Measurements from ENCODE around the gene COA3. TPM values are rescaled to one million over a fixed set of nuclear protein-coding genes. Genes with fewer than 3 reads are reported as not detected.

COA3 gene, protein sequence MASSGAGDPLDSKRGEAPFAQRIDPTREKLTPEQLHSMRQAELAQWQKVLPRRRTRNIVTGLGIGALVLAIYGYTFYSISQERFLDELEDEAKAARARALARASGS
- 100 to 1,000 TPM; 150 to 167 (median 159) TPM for polyA plus RNA-seq (ENCODE audit: insufficient read length in 3 of 3)
- long read RNA-seq, donor 1, transcript COA3-201 (2 exons, 771 nt) = major isoform, 114 of 114 reads
- long read RNA-seq, donor 1, partial matches to known transcripts = 0 of 114 reads
- long read RNA-seq, donor 1, other reads (novel, unspliced or antisense) = 0 of 114 reads
- long read RNA-seq, donor 2, transcript COA3-201 (2 exons, 771 nt) = major isoform, 80 of 90 reads
- long read RNA-seq, donor 2, partial matches to known transcripts = 10 of 90 reads
- long read RNA-seq, donor 2, other reads (novel, unspliced or antisense) = 0 of 90 reads
- long read RNA-seq, donor 3, transcript COA3-201 (2 exons, 771 nt) = major isoform, 151 of 151 reads
- long read RNA-seq, donor 3, partial matches to known transcripts = 0 of 151 reads
- long read RNA-seq, donor 3, other reads (novel, unspliced or antisense) = 0 of 151 reads
- long read RNA-seq, donor 4, transcript COA3-201 (2 exons, 771 nt) = major isoform, 97 of 107 reads
- long read RNA-seq, donor 4, partial matches to known transcripts = 10 of 107 reads
- long read RNA-seq, donor 4, other reads (novel, unspliced or antisense) = 0 of 107 reads
- long read RNA-seq, donor 5 = 0 reads
- long read RNA-seq, donor 6, transcript COA3-201 (2 exons, 771 nt) = major isoform, 114 of 114 reads
- long read RNA-seq, donor 6, partial matches to known transcripts = 0 of 114 reads
- long read RNA-seq, donor 6, other reads (novel, unspliced or antisense) = 0 of 114 reads
- long read RNA-seq, donor 7, transcript COA3-201 (2 exons, 771 nt) = major isoform, 145 of 165 reads
- long read RNA-seq, donor 7, partial matches to known transcripts = 20 of 165 reads
- long read RNA-seq, donor 7, other reads (novel, unspliced or antisense) = 0 of 165 reads
- long read RNA-seq, donor 8 = 0 reads
- long read RNA-seq, donor 9, transcript COA3-201 (2 exons, 771 nt) = major isoform, 118 of 118 reads
- long read RNA-seq, donor 9, partial matches to known transcripts = 0 of 118 reads
- long read RNA-seq, donor 9, other reads (novel, unspliced or antisense) = 0 of 118 reads
- long read RNA-seq, donor 10, transcript COA3-201 (2 exons, 771 nt) = major isoform, 116 of 129 reads
- long read RNA-seq, donor 10, partial matches to known transcripts = 13 of 129 reads
- long read RNA-seq, donor 10, other reads (novel, unspliced or antisense) = 0 of 129 reads
- long read RNA-seq, donor 11, transcript COA3-201 (2 exons, 771 nt) = major isoform, 83 of 83 reads
- long read RNA-seq, donor 11, partial matches to known transcripts = 0 of 83 reads
- long read RNA-seq, donor 11, other reads (novel, unspliced or antisense) = 0 of 83 reads
- long read RNA-seq, donor 12, transcript COA3-201 (2 exons, 771 nt) = major isoform, 55 of 55 reads
- long read RNA-seq, donor 12, partial matches to known transcripts = 0 of 55 reads
- long read RNA-seq, donor 12, other reads (novel, unspliced or antisense) = 0 of 55 reads
- long read RNA-seq, donor 13 = 0 reads
- long read RNA-seq, donor 14, transcript COA3-201 (2 exons, 771 nt) = major isoform, 110 of 110 reads
- long read RNA-seq, donor 14, partial matches to known transcripts = 0 of 110 reads
- long read RNA-seq, donor 14, other reads (novel, unspliced or antisense) = 0 of 110 reads
- long read RNA-seq, donor 15, transcript COA3-201 (2 exons, 771 nt) = major isoform, 48 of 48 reads
- long read RNA-seq, donor 15, partial matches to known transcripts = 0 of 48 reads
- long read RNA-seq, donor 15, other reads (novel, unspliced or antisense) = 0 of 48 reads
- long read RNA-seq, donor 16, transcript COA3-201 (2 exons, 771 nt) = major isoform, 301 of 301 reads
- long read RNA-seq, donor 16, partial matches to known transcripts = 0 of 301 reads
- long read RNA-seq, donor 16, other reads (novel, unspliced or antisense) = 0 of 301 reads

DNA sequence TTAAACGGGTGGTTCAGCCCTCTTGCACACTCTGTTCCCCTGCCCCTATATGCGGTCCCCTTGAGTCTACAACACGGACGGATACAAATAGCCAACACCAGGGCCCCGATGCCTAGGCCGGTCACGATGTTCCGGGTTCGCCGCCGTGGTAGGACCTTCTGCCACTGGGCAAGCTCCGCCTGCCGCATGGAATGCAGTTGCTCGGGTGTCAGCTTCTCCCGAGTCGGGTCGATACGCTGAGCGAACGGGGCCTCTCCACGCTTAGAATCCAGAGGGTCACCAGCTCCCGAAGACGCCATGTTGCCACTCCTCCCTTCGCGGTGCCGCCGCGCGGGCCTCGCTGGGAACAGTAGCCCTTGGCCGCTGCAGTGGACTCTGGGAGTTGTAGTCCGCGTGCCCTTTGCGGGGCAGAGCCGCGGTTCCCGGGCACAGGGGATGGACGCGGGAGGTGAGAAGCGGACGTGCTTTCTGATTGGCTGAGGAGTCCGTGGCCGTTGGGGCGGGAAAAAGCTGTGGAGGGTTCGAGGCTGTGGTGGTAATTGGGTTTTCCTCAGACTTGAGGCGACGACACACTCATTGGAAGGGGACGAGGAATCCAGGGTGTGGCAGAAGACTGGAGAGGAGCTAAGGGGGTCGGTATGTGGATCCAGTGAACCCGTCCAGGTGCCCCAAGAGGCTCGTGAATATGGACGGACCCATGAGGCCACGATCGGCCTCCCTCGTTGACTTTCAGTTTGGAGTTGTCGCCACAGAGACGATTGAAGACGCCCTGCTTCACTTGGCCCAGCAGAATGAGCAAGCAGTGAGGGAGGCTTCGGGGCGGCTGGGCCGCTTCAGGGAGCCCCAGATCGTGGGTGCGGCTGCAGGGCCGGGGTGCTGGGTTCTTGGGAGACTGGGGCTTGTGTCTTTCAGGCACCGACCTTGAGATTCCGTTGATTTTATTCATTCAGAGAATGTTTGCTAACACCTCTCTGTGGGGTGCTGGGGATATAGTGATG, at the start of gene COA3, which contains the start of gene CNTD1:
Gene COA3 (minus strand): TSS at position 322 of the 998 bp plus-strand sequence. CDS start 23 bp downstream, at position 299.
Gene CNTD1 (plus strand): TSS at position 479 of the 998 bp plus-strand sequence. CDS start 207 bp downstream, at position 686.
- DNase-seq (ENCODE audit: extremely low read depth in 1 of 11, low read depth in 9 of 11, low spot score in 4 of 11) = peak; percentile 63 to 84 (median 75)

DNA sequence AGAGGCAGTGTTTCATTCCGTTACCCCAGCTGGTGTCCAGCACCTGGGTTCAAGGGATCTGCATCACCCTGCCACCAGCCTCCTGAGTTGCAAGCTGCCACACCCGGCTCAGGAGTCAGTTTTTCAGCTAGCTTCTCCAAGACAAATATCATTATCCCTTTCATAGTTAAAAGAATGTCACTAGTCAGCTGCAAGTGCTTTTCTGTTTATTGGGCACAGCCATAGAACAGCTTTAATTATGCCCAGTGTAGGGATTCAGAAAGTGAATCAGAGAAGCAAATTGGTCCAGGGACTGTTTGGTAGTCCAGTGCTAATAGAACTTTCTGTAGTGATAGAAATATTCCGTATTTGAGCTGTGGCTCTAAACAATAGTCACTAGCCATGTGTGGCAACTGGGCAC, 49.6 kb upstream of the COA3 start:
- DNase-seq (ENCODE audit: extremely low read depth in 1 of 11, low read depth in 9 of 11, low spot score in 4 of 11) = no peak

DNA sequence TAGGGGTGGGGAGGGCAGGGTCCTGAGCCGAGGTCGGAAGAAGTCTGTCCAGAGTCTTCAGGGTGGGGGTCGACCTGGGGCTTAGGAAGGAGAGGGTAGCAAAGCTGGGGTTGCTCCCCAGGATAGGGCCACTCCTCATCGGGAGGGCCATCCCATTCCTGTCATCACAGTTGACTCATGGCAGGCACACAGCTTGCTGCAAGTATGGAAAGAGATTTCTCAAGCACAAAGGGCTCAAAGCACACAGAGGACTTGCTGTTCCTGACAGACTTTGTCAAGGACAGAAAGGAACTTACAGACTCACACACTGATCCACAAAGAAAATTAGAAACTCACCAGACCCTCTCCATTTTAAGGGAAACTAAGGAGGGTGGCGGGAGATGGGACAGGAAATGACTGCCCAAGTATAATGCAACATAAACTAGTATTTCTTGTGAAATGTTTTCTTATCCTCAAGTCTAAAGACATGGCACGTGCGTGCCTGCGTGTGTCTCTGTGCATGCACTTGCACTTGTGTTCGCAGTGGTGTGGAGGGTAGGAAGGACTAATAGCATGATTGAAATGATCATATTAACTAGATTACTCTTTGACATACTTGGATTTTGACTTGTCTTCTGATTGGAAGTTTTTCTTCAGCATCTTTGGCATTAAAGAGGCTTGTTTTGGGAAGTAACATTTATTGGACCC, 48.2 kb upstream of the COA3 start:
- DNase-seq (ENCODE audit: extremely low read depth in 1 of 11, low read depth in 9 of 11, low spot score in 4 of 11) = no peak

DNA sequence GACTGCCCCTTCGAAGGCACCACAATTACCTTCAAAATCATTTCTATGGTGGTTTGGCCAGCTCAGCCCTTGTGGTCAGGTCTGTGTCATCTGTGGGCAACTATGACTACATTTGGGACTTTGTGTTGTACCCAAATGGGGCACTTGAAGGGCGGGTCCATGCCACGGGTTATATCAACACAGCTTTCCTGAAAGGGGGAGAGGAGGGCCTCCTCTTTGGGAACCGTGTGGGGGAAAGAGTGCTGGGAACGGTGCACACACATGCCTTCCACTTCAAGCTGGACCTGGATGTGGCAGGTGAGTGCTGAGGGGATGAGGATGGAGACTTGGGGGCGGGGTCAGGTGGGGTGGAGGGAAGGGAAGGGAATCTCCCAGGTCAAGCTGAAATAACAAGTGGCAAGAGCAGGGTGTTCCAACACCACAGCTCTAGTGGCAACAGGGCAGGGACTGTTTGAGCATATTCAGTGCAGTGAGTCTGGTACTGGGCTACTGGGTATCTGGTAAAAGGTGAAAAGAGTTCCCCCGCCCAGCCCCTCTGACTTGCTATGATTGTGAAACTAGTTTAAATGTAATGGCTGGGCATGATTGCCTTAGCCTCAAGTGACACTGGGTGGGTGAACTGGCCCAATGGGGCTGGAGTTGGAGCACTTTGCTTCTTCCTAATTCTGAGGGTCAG, 47.6 kb upstream of the COA3 start:
- no peak for DNase-seq (ENCODE audit: extremely low read depth in 1 of 11, low read depth in 9 of 11, low spot score in 4 of 11)

DNA sequence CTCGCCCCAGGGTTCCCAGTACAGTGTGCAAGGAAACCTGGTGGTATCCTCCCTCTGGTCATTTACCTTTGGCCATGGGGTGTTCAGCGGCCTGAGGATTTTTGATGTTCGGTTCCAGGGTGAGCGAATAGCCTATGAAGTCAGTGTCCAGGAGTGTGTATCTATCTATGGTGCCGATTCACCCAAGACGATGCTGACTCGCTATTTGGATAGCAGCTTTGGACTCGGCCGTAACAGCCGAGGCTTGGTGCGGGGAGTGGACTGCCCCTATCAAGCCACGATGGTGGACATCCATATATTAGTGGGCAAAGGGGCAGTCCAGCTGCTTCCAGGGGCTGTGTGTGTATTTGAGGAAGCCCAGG, 47.0 kb upstream of the COA3 start:
- no peak for DNase-seq (ENCODE audit: extremely low read depth in 1 of 11, low read depth in 9 of 11, low spot score in 4 of 11)

DNA sequence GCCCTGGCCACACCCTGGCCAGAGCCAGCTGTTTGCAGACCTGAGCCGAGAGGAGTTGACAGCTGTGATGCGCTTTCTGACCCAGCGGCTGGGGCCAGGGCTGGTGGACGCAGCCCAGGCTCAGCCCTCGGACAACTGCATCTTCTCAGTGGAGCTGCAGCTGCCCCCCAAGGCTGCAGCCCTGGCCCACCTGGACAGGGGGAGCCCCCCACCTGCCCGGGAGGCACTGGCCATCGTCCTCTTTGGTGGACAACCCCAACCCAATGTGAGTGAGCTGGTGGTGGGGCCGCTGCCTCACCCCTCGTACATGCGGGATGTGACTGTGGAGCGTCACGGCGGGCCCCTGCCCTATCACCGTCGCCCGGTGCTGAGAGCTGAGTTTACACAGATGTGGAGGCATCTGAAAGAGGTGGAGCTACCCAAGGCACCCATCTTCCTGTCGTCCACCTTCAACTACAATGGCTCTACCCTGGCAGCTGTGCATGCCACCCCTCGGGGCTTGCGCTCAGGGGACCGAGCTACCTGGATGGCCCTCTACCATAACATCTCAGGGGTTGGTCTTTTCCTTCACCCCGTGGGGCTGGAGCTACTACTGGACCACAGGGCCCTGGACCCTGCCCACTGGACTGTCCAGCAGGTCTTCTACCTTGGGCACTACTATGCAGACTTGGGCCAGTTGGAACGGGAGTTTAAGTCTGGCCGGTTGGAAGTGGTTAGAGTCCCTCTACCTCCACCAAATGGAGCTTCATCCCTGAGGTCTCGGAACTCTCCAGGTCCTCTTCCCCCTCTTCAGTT, 46.5 kb upstream of the COA3 start:
- no peak for DNase-seq (ENCODE audit: extremely low read depth in 1 of 11, low read depth in 9 of 11, low spot score in 4 of 11)

DNA sequence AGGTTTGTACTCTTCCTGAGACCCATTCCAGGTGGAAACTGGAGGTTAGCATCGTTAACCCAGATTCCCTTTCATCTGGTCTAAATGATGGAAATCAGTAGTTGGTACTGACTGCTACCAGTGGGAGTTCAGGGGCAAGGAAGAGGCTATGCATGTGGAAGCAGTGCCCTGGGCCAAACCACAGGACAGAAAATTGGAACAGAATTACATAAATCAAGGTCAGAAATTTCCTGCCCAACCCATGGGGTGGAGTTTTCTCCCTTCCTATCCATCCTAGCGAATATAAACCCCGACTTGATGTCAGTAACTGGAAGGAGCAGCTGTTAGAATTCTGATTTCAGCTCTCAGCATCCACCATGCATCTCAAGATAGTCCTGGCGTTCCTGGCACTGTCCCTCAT, 45.8 kb upstream of the COA3 start, which contains the start of gene AOC2:
Gene AOC2 (plus strand): TSS at position 310 of the 400 bp plus-strand sequence. CDS start 47 bp downstream, at position 357.
- DNase-seq (ENCODE audit: extremely low read depth in 1 of 11, low read depth in 9 of 11, low spot score in 4 of 11) = no peak

DNA sequence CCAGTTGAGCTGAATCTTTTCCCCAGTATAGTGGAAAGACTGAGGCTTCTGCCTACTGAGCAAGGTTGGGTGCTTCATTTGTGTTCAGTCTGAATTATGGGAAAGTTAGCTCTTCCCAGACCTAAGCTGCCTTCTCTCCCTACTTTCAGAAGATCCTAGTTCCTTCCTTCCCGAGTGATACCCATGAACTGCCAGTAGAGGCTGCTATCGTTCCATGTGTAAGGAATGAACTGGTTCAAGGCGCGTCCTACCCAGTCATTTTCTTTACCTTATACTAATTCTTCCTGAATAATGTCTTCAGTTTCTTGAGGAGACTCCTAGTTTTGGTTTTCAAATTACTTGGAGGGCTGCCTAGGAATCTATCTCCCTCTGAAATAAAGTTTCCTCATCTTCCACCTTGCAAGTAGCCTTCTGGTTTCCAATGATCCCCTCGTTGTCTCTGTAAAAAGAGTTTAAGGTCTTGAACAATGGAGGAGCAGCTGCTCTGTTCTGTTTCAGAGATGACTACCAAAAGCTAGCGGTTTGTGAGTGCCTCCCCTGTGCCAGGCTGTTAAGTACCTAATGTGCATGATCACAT, 44.9 kb upstream of the COA3 start:
- DNase-seq (ENCODE audit: extremely low read depth in 1 of 11, low read depth in 9 of 11, low spot score in 4 of 11) = peak in 3 of 11 donors; percentile 43 to 57 (median 53)

DNA sequence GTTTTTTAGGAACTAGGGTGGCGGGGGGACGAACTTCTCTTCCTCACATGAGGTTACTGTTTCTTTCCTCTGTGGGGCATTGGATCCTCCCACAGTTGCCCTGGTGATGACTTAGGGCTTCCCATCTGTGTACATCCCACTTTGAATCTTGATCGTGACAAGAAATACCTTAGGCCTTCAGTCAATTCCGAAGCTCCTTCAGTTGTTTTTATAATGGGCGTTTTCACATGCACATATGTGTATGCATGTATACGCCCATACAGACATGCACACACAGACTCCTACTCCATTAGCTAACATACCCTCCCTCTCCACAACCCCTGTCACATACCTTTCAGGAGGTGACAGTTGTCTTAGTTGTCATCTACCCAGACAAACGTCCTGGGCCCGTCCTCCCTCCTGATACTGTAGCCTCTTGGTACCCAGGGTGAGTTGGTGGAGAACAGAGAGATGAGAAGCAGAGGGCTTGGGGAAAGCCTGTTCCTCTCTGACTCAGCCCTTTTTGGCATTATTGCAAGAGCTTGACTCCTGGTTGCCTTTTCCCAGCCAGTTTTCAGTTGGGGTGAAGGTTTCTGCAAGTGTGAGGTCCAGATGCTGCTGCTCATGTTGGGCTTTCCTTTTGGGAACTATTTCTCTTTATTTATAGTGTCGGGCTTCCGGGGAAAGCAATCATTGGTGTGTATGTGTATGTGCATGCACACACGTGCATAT, 43.6 kb upstream of the COA3 start:
- DNase-seq (ENCODE audit: extremely low read depth in 1 of 11, low read depth in 9 of 11, low spot score in 4 of 11) = no peak

DNA sequence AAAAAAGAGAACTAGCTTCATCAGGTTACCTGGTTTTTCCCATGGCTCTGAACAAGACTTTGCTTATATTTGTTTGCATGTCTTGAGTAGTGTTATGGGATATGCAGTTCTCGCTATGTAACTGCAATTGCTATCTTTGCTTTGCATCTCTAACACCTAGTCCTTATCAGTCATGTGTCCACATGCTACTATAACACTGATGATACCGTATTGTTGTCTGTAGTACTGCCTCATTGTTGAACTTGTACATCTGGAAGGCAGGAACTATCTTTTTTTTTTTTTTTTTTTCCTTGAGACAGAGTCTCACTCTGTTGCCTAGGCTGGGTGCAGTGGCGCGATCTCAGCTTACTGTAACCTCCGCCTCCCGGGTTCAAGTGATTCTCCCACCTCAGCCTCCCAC, 37.2 kb upstream of the COA3 start:
- no peak for DNase-seq (ENCODE audit: extremely low read depth in 1 of 11, low read depth in 9 of 11, low spot score in 4 of 11)

DNA sequence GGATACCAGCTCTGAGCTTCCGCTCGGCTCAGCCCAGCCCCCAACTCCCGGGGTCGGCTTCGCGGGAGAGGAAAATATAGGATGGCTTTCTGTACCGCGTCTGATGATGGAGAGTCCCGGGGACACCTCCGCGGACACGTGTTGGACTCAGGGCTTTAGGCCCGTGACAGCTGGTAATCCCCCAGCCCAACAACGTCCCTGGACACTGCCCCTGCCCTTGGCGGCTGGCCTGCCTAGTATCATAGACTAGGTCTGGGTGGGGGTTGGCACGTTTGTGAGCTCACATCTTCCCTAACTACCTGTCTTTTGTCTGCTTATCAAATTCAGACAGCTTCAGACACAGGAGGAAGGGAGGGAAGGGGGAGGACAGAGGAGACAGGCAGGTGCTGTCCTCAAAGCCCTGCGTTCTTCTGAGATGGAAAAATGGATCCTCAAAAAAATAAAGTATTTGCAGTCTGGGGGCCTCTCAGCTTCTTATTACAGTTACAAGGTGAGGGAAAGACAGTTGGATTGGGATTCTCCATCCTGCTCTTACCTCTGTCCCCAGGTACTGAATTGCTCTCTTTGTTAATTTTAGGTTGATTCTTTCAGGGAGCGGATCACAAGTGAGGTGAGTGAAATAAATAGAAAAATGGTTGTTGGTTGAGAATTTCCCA, 35.4 kb upstream of the COA3 start:
- DNase-seq (ENCODE audit: extremely low read depth in 1 of 11, low read depth in 9 of 11, low spot score in 4 of 11) = no peak

DNA sequence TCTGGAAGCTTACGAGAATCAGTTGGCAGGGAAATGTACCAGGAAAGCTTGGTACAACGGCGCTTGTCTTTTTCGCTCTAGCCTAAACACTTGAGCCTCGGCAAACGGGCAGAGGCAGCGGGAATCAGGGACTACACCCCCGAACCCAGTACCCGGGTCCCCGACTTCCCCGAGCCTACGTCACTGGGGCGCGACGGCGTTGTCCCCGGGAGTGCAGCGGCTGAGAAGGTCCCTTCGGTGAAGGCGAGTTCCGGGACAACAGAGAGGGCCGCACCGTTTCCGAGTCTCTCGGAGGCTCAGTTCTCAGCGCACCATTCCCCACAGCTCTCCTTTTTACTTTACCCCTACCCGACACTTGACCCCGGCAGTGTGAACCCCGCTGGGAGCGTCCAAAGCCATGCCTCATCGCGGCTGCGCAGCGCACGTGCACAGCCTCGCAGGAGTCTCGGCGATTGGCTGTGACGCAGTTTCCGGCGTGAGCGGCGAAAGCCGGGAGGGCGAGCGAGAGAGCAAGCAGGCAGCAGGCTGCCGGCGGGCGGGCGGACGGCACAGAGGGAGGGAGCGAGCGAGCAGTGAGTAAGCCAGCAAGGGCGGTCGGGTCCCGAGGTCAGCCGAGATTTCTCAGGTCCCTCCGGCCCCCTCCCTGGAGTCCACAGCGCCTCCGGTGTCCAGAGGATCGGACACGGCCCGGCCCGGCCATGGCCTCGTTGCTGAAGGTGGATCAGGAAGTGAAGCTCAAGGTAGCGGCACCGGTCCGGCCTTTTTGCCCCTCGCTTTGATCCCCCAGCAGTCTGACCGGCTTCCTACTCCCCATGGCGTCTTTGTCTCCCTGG, 34.6 kb upstream of the COA3 start, which contains the start of gene PSME3:
Gene PSME3 (plus strand): TSS at position 464 of the 833 bp plus-strand sequence. CDS start 235 bp downstream, at position 699.
- DNase-seq (ENCODE audit: extremely low read depth in 1 of 11, low read depth in 9 of 11, low spot score in 4 of 11) = peak; percentile 66 to 89 (median 86)
